Activated CD4-positive, alpha-beta T cell treated with anti-CD3 and anti-CD28 coated beads, Interleukin-2, amount 50 U/mL, for 48 hours (primary cell): Measurements from ENCODE around the gene TMEM89.

Source experiments
- DNase-seq, 2 experiments: peaks; one replicate each; pipeline ENCODE4 v3.0.0-alpha.2; 2020

Gene TMEM89

GRCh38 chr3:48641396-48641795 is 19.8 kb upstream of the TMEM89 start:
- DNase-seq = no peak

- DNase-seq = no peak
Observed at GRCh38 chr3:48639944-48640606, 18.5 kb upstream of the TMEM89 start.

GRCh38 chr3:48637305-48637704 is 15.7 kb upstream of the TMEM89 start:
- no peak for DNase-seq

GRCh38 chr3:48636149-48636655 is 14.6 kb upstream of the TMEM89 start:
- DNase-seq = no peak

GRCh38 chr3:48635222-48636021 is 13.9 kb upstream of the TMEM89 start, which contains the start of gene SLC26A6:
SLC26A6 (minus strand) TSS chr3:48635461; CDS start chr3:48635393, 68 bp downstream.
- DNase-seq = peak; percentile 97

GRCh38 chr3:48634661-48635221 is 13.2 kb upstream of the TMEM89 start:
- peak; percentile 68 to 73 for DNase-seq

- DNase-seq = no peak
Observed at GRCh38 chr3:48633743-48634142, 12.2 kb upstream of the TMEM89 start.

- DNase-seq = no peak
Observed at GRCh38 chr3:48633256-48633655, 11.7 kb upstream of the TMEM89 start.

- no peak for DNase-seq
Observed at GRCh38 chr3:48631516-48632448, 10.2 kb upstream of the TMEM89 start.

- no peak for DNase-seq
Observed at GRCh38 chr3:48630833-48631232, 9.3 kb upstream of the TMEM89 start.

GRCh38 chr3:48630407-48630806 is 8.8 kb upstream of the TMEM89 start:
- no peak for DNase-seq

- no peak for DNase-seq
Observed at GRCh38 chr3:48629894-48630293, 8.3 kb upstream of the TMEM89 start.

- DNase-seq = no peak
Observed at GRCh38 chr3:48628277-48629017, 6.9 kb upstream of the TMEM89 start.

GRCh38 chr3:48625600-48625999 is 4.0 kb upstream of the TMEM89 start:
- DNase-seq = no peak

GRCh38 chr3:48624767-48625166 is 3.2 kb upstream of the TMEM89 start:
- DNase-seq = no peak

GRCh38 chr3:48623851-48624547 is 2.4 kb upstream of the TMEM89 start:
- DNase-seq = no peak

- no peak for DNase-seq
Observed at GRCh38 chr3:48619541-48620524, 1.7 kb downstream of the TMEM89 start.

- DNase-seq = no peak
Observed at GRCh38 chr3:48617559-48617958, 4.0 kb downstream of the TMEM89 start.

- peak; percentile 26 to 36 for DNase-seq
Observed at GRCh38 chr3:48614044-48614443, 7.5 kb downstream of the TMEM89 start.

GRCh38 chr3:48612309-48612708 is 9.3 kb downstream of the TMEM89 start:
- no peak for DNase-seq
